CD4-positive, alpha-beta T cell treated with Interleukin-4 for 4 hours (primary cell): ENCODE data around the gene ZFP36L1.
"Not testable (repeated sequence)": the region's sequence is repeated elsewhere in the genome, so short reads cannot be mapped to it uniquely, and the experiment has no call there.

Source experiments
- DNase-seq: peaks from one replicate; pipeline ENCODE4 v3.0.0-alpha.2; 2020

Gene ZFP36L1

GRCh38 chr14:68782091-68782981 is 10.5 kb downstream of the ZFP36L1 start:
- DNase-seq, result peak; percentile 85

- peak; percentile 90 for DNase-seq
Observed at GRCh38 chr14:68781161-68782021, 11.5 kb downstream of the ZFP36L1 start.

GRCh38 chr14:68780358-68781160 is 12.3 kb downstream of the ZFP36L1 start:
- DNase-seq, result no peak

GRCh38 chr14:68779761-68780323 is 13.0 kb downstream of the ZFP36L1 start:
- DNase-seq, result peak; percentile 89

GRCh38 chr14:68777644-68778043 is 15.2 kb downstream of the ZFP36L1 start:
- no peak for DNase-seq

- DNase-seq, result no peak
Observed at GRCh38 chr14:68775614-68776126, 17.2 kb downstream of the ZFP36L1 start.

- DNase-seq, result no peak
Observed at GRCh38 chr14:68774771-68775613, 17.9 kb downstream of the ZFP36L1 start.

GRCh38 chr14:68772761-68773381 is 20.0 kb downstream of the ZFP36L1 start:
- no peak for DNase-seq

- DNase-seq, result no peak
Observed at GRCh38 chr14:68771631-68772030, 21.2 kb downstream of the ZFP36L1 start.

- no peak for DNase-seq
Observed at GRCh38 chr14:68770553-68771286, 22.1 kb downstream of the ZFP36L1 start.

GRCh38 chr14:68770051-68770450 is 22.8 kb downstream of the ZFP36L1 start:
- DNase-seq, result no peak

GRCh38 chr14:68768316-68768715 is 24.6 kb downstream of the ZFP36L1 start:
- DNase-seq, result no peak

- DNase-seq, result no peak
Observed at GRCh38 chr14:68767248-68767645, 25.6 kb downstream of the ZFP36L1 start.

GRCh38 chr14:68766299-68767247 is 26.3 kb downstream of the ZFP36L1 start:
- no peak for DNase-seq

- not testable (repeated sequence) for DNase-seq
Observed at GRCh38 chr14:68763843-68764242, 29.0 kb downstream of the ZFP36L1 start.

GRCh38 chr14:68762953-68763764 is 29.7 kb downstream of the ZFP36L1 start:
- no peak for DNase-seq

- no peak for DNase-seq
Observed at GRCh38 chr14:68761391-68761790, 31.5 kb downstream of the ZFP36L1 start.

- no peak for DNase-seq
Observed at GRCh38 chr14:68760761-68761160, 32.1 kb downstream of the ZFP36L1 start.
